Astrocyte (in vitro differentiated cells and primary cell): Measurements from ENCODE around the gene CXorf49B. TPM values are rescaled to one million over a fixed set of nuclear protein-coding genes. Genes with fewer than 3 reads are reported as not detected.
A peak's percentile ranks its signal among the peaks of the same experiment; 100 is the strongest.
"Not testable (repeated sequence)": the region's sequence is repeated elsewhere in the genome, so short reads cannot be mapped to it uniquely, and the experiment has no call there.

Experiments used
- DNase-seq: peaks from one replicate; pipeline ENCODE4 v3.0.0-alpha.2; 2010; ENCODE audit warnings: low read depth
- FAIRE-seq: peaks from 2 replicates; lab custom pipeline; 2011; peaks lifted over from hg19 to GRCh38; lab: Jason Lieb, UNC
- H2AFZ ChIP-seq: 2 replicates; pipeline ENCODE4 v1.6.0; 2012; ENCODE audit warnings: low read depth, low read length, inconsistent platforms
- H3K27ac ChIP-seq: 2 replicates; pipeline ENCODE4 v1.5.1; 2011; ENCODE audit warnings: low read depth, low read length, inconsistent platforms
- H3K27me3 ChIP-seq: 2 replicates; pipeline ENCODE4 v1.6.0; 2011; ENCODE audit warnings: low read length, inconsistent platforms; ENCODE audit not compliant: insufficient read depth
- H3K36me3 ChIP-seq: 2 replicates; pipeline ENCODE4 v1.5.1; 2011; ENCODE audit warnings: low read length, inconsistent platforms; ENCODE audit not compliant: insufficient read depth
- H3K4me1 ChIP-seq: 2 replicates; pipeline ENCODE4 v1.5.1; 2011; ENCODE audit warnings: low read length, inconsistent platforms; ENCODE audit not compliant: insufficient read depth
- H3K4me2 ChIP-seq: 2 replicates; pipeline ENCODE4 v1.6.0; 2012; ENCODE audit warnings: low read length, inconsistent platforms
- H3K4me3 ChIP-seq: 2 replicates; pipeline ENCODE4 v1.5.1; 2011; ENCODE audit warnings: low read depth, mild to moderate bottlenecking, low read length, inconsistent platforms; ENCODE audit not compliant: insufficient read depth
- H3K79me2 ChIP-seq: 2 replicates; pipeline ENCODE4 v1.6.0; 2012; ENCODE audit warnings: mild to moderate bottlenecking, low read length, inconsistent platforms; ENCODE audit not compliant: insufficient read depth
- H3K9ac ChIP-seq: 2 replicates; pipeline ENCODE4 v1.6.0; 2012; ENCODE audit warnings: mild to moderate bottlenecking, low read length, inconsistent platforms
- H3K9me3 ChIP-seq: 2 replicates; pipeline ENCODE4 v1.5.1; 2012; ENCODE audit warnings: low read depth, mild to moderate bottlenecking, low read length, inconsistent platforms; ENCODE audit not compliant: insufficient read depth
- H4K20me1 ChIP-seq: 2 replicates; pipeline ENCODE4 v1.6.0; 2012; ENCODE audit warnings: low read length, inconsistent platforms; ENCODE audit not compliant: insufficient read depth
- H3K27ac Mint-ChIP-seq: one replicate; pipeline ENCODE4 v1.8.0; 2021; ENCODE audit warnings: mild to moderate bottlenecking, mixed read lengths; ENCODE audit not compliant: unreplicated experiment
- H3K27me3 Mint-ChIP-seq: one replicate; pipeline ENCODE4 v1.8.0; 2021; ENCODE audit warnings: low read depth, mixed read lengths; ENCODE audit not compliant: unreplicated experiment
- H3K36me3 Mint-ChIP-seq: one replicate; pipeline ENCODE4 v1.8.0; 2021; ENCODE audit warnings: low read depth, mixed read lengths; ENCODE audit not compliant: unreplicated experiment
- H3K4me1 Mint-ChIP-seq: one replicate; pipeline ENCODE4 v1.8.0; 2021; ENCODE audit warnings: low read depth, mixed read lengths; ENCODE audit not compliant: unreplicated experiment
- H3K4me3 Mint-ChIP-seq: one replicate; pipeline ENCODE4 v1.8.0; 2021; ENCODE audit warnings: mild to moderate bottlenecking, moderate library complexity, mixed read lengths; ENCODE audit not compliant: unreplicated experiment
- H3K9me3 Mint-ChIP-seq: one replicate; pipeline ENCODE4 v1.8.0; 2021; ENCODE audit warnings: mild to moderate bottlenecking, mixed read lengths; ENCODE audit not compliant: unreplicated experiment
- total RNA-seq: library from RNA; stranded (reverse); gene quantifications from 2 replicates; pipeline ENCODE4 v1.2.1, GENCODE V29; 2021

Gene CXorf49B
- total RNA-seq, 1 donor from 2014 or later = not detected

DNA sequence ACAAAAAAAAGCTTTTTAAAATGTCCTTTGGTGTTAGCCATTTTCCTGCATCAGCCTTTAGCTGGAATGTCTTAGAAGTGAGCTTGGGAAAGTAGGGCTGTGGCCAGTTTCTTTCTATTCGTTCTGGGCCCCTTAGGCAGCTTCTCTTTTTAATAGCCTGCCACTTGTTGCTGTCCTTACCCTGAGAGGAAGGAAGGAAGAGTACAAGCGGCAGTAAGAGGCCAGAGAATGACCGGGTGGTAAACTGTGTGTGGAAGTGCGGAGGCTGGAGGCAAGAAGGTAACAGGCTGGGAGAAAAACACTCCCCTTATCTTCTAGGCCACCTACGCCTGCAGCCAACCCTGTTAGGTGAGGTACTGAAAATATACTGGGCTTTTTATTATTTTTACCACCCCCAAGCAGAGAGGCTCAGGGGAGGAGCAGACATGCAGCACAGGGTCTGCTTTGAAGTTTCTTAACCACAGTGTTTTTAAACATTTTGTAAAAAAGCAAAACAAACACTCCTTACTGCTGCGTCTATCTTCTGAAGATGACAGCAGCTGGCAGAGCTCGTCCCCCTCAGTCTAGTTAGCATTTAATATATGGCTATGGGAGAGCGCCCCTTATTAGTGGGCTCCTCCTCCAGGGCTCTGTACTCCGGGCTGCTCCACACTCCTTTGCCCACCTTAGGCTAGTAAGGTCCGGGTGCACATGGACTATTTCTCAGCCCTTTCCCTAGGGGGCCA is 19.2 kb downstream of the CXorf49B start:
- not testable (repeated sequence) for H3K9me3 Mint-ChIP-seq, H3K27ac ChIP-seq, H3K27me3 ChIP-seq, H4K20me1 ChIP-seq, H3K9ac ChIP-seq, H3K27me3 Mint-ChIP-seq, H3K4me1 Mint-ChIP-seq, H3K36me3 ChIP-seq, DNase-seq, H3K4me1 ChIP-seq, H2AFZ ChIP-seq, H3K27ac Mint-ChIP-seq, H3K4me3 ChIP-seq, H3K4me3 Mint-ChIP-seq, H3K36me3 Mint-ChIP-seq, H3K79me2 ChIP-seq, H3K9me3 ChIP-seq, FAIRE-seq, H3K4me2 ChIP-seq

DNA sequence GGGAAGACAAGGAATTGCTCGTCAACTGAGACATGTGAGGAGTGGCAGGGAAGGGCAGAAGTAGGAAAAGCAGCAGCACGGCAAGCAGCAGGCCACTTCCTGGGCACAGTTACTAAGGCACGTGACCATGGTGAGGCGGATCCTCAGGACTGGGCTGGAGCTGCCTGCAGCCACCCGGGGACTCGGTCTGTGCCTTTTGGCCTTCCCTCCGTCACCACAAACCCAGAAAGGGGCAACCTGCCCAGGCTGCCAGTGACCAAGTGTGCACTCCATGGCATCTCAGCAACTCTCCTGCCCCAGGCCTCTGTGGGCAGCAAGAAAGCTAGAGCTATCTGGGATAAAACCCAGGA is 19.8 kb downstream of the CXorf49B start:
- DNase-seq, H3K9me3 Mint-ChIP-seq, H3K4me2 ChIP-seq, H3K27ac ChIP-seq, H3K27me3 ChIP-seq, H4K20me1 ChIP-seq, H3K4me1 ChIP-seq, H3K36me3 ChIP-seq, H3K4me1 Mint-ChIP-seq, H3K4me3 ChIP-seq, FAIRE-seq, H2AFZ ChIP-seq, H3K4me3 Mint-ChIP-seq, H3K79me2 ChIP-seq, H3K9ac ChIP-seq, H3K36me3 Mint-ChIP-seq, H3K27me3 Mint-ChIP-seq, H3K27ac Mint-ChIP-seq, H3K9me3 ChIP-seq: not testable (repeated sequence)

DNA sequence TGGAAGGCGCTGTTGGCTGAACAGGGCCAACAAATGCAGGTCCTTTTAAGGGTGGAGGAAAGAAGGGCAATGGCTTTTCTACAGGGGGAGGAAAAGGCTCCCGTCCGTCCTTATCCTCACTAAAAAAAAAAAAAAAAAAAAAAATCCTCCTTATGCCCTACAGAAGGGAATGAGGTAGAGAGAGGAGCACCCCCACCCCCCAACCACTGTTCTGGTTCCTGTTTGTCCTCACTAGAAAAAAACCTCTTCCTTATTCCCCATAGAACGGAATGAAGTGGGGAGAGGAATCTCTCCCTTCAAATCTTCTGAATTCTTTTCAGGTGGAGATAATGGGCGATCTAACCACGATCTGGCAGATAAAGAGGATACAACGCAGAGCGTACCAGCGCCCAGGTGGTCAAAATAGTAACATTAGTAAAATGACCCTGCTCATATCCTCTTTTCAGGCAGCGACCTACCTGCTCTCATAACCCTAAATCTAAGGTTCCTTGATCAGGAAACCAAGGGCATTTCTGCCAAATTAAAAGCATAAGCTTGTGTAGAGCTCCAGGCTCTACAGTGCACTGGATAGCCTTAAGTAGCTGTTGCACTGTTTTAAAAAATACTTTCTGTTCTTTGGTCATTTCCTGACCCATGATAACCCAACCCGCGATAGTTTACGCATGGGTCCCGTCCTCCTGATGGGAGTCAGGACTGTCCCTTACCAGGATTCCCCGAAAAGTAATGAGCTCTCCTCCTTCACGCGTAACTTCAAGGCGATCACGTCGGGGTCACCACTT is 20.6 kb downstream of the CXorf49B start:
- H3K9me3 Mint-ChIP-seq, H3K4me3 ChIP-seq, DNase-seq, H3K9ac ChIP-seq, H3K4me2 ChIP-seq, H4K20me1 ChIP-seq, H3K27me3 Mint-ChIP-seq, H3K36me3 ChIP-seq, H2AFZ ChIP-seq, H3K36me3 Mint-ChIP-seq, H3K4me1 Mint-ChIP-seq, H3K79me2 ChIP-seq, H3K4me3 Mint-ChIP-seq, H3K4me1 ChIP-seq, H3K9me3 ChIP-seq, FAIRE-seq, H3K27ac ChIP-seq, H3K27me3 ChIP-seq, H3K27ac Mint-ChIP-seq: not testable (repeated sequence)

DNA sequence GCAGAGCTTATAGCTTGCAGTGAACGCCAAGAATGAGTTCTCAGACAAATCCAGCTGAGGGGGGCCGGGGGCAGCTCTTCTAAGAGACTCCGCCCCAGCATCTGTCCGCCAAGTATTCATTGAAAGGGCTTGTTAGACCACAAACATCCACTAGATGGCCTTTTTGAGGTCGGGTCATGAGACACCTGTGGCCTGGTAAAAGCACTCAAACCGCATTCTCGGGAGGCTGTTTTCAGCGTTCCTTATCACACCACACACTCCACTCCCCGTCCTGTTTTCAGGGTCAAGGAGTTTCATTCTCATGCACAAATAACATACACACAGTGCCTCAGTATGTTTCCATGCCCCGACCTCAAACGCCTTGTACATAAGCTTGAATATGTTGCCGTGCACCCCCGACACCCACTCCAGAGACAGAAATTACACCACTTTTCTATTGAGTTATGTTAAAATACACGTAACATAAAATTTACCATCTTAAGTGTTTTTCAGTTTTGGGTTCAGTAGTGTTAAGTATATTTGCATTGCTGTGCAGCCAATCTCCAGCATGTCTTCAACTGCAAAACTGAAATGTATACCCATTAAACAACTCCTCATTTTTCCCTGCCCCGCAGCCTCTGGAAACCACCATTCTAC is 21.3 kb downstream of the CXorf49B start:
- not testable (repeated sequence) for H3K4me3 Mint-ChIP-seq, DNase-seq, H4K20me1 ChIP-seq, H3K4me2 ChIP-seq, H3K9ac ChIP-seq, H3K4me1 ChIP-seq, H3K4me3 ChIP-seq, H3K27ac ChIP-seq, H3K9me3 Mint-ChIP-seq, H3K9me3 ChIP-seq, H3K27me3 Mint-ChIP-seq, H3K79me2 ChIP-seq, H3K36me3 ChIP-seq, H3K36me3 Mint-ChIP-seq, H3K27me3 ChIP-seq, H3K27ac Mint-ChIP-seq, H2AFZ ChIP-seq, H3K4me1 Mint-ChIP-seq
- FAIRE-seq = peak; percentile 65

DNA sequence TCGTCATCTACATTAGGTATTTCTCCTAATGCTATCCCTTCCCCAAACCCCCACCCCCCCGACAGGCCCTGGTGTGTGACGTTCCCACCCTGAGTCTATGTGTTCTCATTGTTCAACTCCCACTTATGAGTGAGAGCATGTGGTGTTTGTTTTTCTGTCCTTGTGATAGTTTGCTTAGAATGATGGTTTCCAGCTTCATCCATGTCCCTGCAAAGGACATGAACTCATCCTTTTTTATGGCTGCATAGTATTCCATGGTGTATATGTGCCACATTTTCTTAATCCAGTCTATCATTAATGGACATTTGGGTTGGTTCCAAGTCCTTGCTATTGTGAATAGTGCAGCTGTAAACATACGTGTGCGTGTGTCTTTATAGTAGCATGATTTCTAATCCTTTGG is 43.3 kb downstream of the CXorf49B start:
- not testable (repeated sequence) for H3K4me3 Mint-ChIP-seq, DNase-seq, H3K27me3 ChIP-seq, H3K36me3 Mint-ChIP-seq, H3K79me2 ChIP-seq, H3K27ac Mint-ChIP-seq, H3K36me3 ChIP-seq, FAIRE-seq, H4K20me1 ChIP-seq, H3K4me2 ChIP-seq, H2AFZ ChIP-seq, H3K27ac ChIP-seq, H3K9me3 ChIP-seq, H3K9me3 Mint-ChIP-seq, H3K9ac ChIP-seq, H3K4me1 Mint-ChIP-seq, H3K27me3 Mint-ChIP-seq, H3K4me1 ChIP-seq, H3K4me3 ChIP-seq
